Panc1 (cell line): ENCODE results near the gene LIN7C. TPM values are rescaled to one million over a fixed set of nuclear protein-coding genes. Genes with fewer than 3 reads are reported as not detected.

Experiments used
- ATAC-seq: fragments of 200-7000 bp; cut with Tn5 transposase; 2 replicates; pipeline ENCODE4 v1.9.1; 2020; ENCODE audit warnings: mild to moderate bottlenecking, moderate library complexity
- BruUV-seq: library from RNA; stranded (reverse); fragments of 400-500 nt; replicated peaks from 2 replicates; lab custom pipeline; 2021; lab: Mats Ljungman, UMichigan
- CTCF ChIA-PET: fragments of 300-600 bp; sonication (Branson Sonifier 250); formaldehyde crosslinking; loops from one replicate; lab custom pipeline; 2022; ENCODE audit warnings: antibody characterized with exemption; lab: Charles Lee
- POLR2A ChIA-PET: fragments of 300-600 bp; sonication (Branson Sonifier 250); formaldehyde crosslinking; loops from one replicate; lab custom pipeline; 2022; ENCODE audit warnings: antibody characterized with exemption; lab: Charles Lee
- DNase-seq: peaks from one replicate; pipeline ENCODE4 v3.0.0-alpha.2; 2010; ENCODE audit warnings: low read depth, low spot score
- H3K27ac ChIP-seq: 2 replicates; pipeline ENCODE4 v1.5.1; 2011; ENCODE audit warnings: mild to moderate bottlenecking, low read length, inconsistent platforms
- H3K27me3 ChIP-seq: fragments of 200-500 bp; sonication (Bioruptor generic); 2 replicates; pipeline ENCODE4 v1.6.0; 2014; ENCODE audit warnings: low read length, inconsistent platforms; ENCODE audit not compliant: control insufficient read depth, insufficient read depth
- H3K36me3 ChIP-seq: fragments of 200-500 bp; sonication (Bioruptor generic); 2 replicates; pipeline ENCODE4 v1.5.1; 2014; ENCODE audit warnings: inconsistent platforms, mild to moderate bottlenecking, low read length, moderate library complexity; ENCODE audit not compliant: control insufficient read depth, insufficient read depth
- H3K4me1 ChIP-seq: 2 replicates; pipeline ENCODE4 v1.5.1; 2011; ENCODE audit warnings: inconsistent platforms, mild to moderate bottlenecking, low read length, moderate library complexity; ENCODE audit not compliant: control insufficient read depth, insufficient read depth
- H3K4me3 ChIP-seq, 2 experiments: 2 replicates each; pipeline ENCODE4 v1.5.1; 2011 to 2012; ENCODE audit warnings: low read depth in 2 of 2, low read length in 2 of 2, mild to moderate bottlenecking in 2 of 2, inconsistent platforms in 1 of 2, moderate library complexity in 1 of 2
- H3K9me3 ChIP-seq: fragments of 200-500 bp; sonication (Bioruptor generic); 2 replicates; pipeline ENCODE4 v1.5.1; 2014; ENCODE audit warnings: low read depth, mild to moderate bottlenecking, inconsistent platforms, low read length, moderate library complexity; ENCODE audit not compliant: control insufficient read depth, insufficient read depth
- POLR2AphosphoS5 ChIP-seq: IDR thresholded peaks from 2 replicates; pipeline ENCODE4 v1.6.1; 2012; ENCODE audit warnings: mild to moderate bottlenecking, low read depth, low read length, moderate library complexity
- REST ChIP-seq, 2 experiments: IDR thresholded peaks; 2 replicates each; pipeline ENCODE4 v1.6.1; 2011 to 2012; ENCODE audit warnings: low read depth in 2 of 2, control low read depth in 1 of 2, low read length in 1 of 2, mild to moderate bottlenecking in 1 of 2, moderate library complexity in 1 of 2; ENCODE audit not compliant: insufficient read depth in 1 of 2
- SIN3A ChIP-seq: IDR thresholded peaks from 2 replicates; pipeline ENCODE4 v1.6.1; 2012; ENCODE audit warnings: low read depth, mild to moderate bottlenecking, low read length, moderate library complexity, borderline replicate concordance; ENCODE audit not compliant: insufficient read depth
- TCF7L2 ChIP-seq: IDR thresholded peaks from 2 replicates; pipeline ENCODE4 v1.6.1; 2011; ENCODE audit warnings: mild to moderate bottlenecking, low read depth, low read length, inconsistent platforms
- in situ Hi-C: cut with HindIII; loops from 2 replicates; pipeline ENCODE4 v1.10.0; 2016; ENCODE audit warnings: low sequenced_read_pairs, low pct_unique_long_range_greater_than_20kb
- intact Hi-C: fragments of 100-400 bp; cut with micrococcal nuclease; formaldehyde crosslinking; loops from one replicate; pipeline ENCODE4 v1.10.0; 2022; ENCODE audit not compliant: unreplicated experiment
- total RNA-seq: library from RNA; stranded (reverse); gene quantifications from one replicate; pipeline ENCODE4 v1.2.1, GENCODE V29; 2021; ENCODE audit not compliant: unreplicated experiment
- TF ChIP-seq, protein P1 (sequence below): fragments of 450-650 bp; IDR thresholded peaks from 2 replicates; pipeline ENCODE4 v1.5.1; 2017; ENCODE audit warnings: mild to moderate bottlenecking

Gene LIN7C
- total RNA-seq, 1 experiment from 2014 or later, result 44.2 TPM

DNA sequence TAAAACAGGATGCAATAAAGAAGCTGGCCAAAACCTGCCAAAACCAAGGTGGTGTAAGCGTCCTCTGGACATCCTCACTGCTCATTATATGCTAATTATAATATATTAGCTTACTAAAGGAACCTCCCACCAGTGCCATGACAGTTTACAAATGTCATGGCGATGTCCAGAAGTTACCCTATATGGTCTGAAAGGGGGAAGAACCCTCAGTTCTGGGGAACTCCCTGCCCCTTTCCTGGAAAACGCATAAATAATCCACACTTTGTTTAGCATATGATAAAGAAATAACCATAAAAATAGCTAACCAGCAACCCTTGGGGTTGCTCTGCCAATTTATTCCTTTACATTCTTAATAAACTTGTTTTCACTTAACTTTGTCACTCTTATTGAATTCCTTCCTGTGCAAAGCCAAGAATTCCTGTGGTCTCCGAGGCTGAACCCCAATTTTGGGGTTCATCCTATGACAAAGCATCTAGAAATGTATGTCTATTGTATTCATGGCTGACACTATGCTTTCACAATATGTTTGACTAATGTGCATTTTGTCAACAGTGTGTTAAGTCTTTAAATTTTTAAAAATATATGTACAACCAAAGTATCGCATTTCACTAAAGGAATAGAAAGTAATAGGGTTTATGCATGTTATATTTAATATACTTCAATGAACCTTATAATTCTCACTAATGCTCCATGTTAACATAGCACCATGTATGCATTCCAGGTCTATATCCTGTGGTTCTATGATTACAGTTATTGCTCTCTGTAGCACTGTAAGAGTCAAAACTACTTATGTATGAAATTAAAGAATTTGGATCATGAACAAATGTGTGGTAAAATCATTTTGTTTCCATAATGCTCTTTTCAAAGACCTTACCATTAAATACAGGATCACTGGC, 59.0 kb downstream of the LIN7C start:
- TF ChIP-seq POLR2AphosphoS5, result no peak
- ChIA-PET POLR2A (no interaction called here), CTCF (no interaction called here)
- intact Hi-C loops, result no loop called here
- H3K9me3 ChIP-seq, result no peaks in the 10 kb centered on the region
- no TSS peak for BruUV-seq
- no peaks in the 10 kb centered on the region for H3K27me3 ChIP-seq
- H3K36me3 ChIP-seq, result no peaks in the 10 kb centered on the region
- peaks cover 35% of the 10 kb centered on the region for H3K4me1 ChIP-seq
- H3K27ac ChIP-seq, result no peak overlapping the region
- ATAC-seq, result no peak
- no peak overlapping the region for H3K4me3 ChIP-seq
- DNase-seq, result no peak
- in situ Hi-C loops, result no loop called here

- no TSS peak for BruUV-seq
- intact Hi-C loops (no loop called here), in situ Hi-C loops (no loop called here)
- DNase-seq, result no peak
- ChIA-PET CTCF (no interaction called here), POLR2A (interaction anchor here (0.6 kb wide), 1 partner anchor 8 kb away, joined by 3 read pairs; no protein-coding TSS in a partner anchor)
- TF ChIP-seq SIN3A (no peak), REST (IDR thresholded peaks at IDR 0.05; ENCODE audit: insufficient read depth in 1 of 2, low read depth in 2 of 2, low read length in 1 of 2) (no peak), TCF7L2 (no peak), POLR2AphosphoS5 (no peak)
- TF ChIP-seq, protein P1, sequence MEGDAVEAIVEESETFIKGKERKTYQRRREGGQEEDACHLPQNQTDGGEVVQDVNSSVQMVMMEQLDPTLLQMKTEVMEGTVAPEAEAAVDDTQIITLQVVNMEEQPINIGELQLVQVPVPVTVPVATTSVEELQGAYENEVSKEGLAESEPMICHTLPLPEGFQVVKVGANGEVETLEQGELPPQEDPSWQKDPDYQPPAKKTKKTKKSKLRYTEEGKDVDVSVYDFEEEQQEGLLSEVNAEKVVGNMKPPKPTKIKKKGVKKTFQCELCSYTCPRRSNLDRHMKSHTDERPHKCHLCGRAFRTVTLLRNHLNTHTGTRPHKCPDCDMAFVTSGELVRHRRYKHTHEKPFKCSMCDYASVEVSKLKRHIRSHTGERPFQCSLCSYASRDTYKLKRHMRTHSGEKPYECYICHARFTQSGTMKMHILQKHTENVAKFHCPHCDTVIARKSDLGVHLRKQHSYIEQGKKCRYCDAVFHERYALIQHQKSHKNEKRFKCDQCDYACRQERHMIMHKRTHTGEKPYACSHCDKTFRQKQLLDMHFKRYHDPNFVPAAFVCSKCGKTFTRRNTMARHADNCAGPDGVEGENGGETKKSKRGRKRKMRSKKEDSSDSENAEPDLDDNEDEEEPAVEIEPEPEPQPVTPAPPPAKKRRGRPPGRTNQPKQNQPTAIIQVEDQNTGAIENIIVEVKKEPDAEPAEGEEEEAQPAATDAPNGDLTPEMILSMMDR, result no peak
- no peaks in the 10 kb centered on the region for H3K9me3 ChIP-seq
- H3K4me1 ChIP-seq, result peaks cover 22% of the 10 kb centered on the region
- ATAC-seq, result no peak
- H3K27ac ChIP-seq, result no peak overlapping the region
- H3K4me3 ChIP-seq, result no peak overlapping the region
- no peaks in the 10 kb centered on the region for H3K36me3 ChIP-seq
- no peaks in the 10 kb centered on the region for H3K27me3 ChIP-seq
These were observed 60.9 kb downstream of the LIN7C start for GRCh38 chr11:27445625-27446024.

GRCh38 chr11:27444801-27445215, 61.8 kb downstream of the LIN7C start:
- no peak for ATAC-seq
- no peaks in the 10 kb centered on the region for H3K27me3 ChIP-seq
- intact Hi-C loops (no loop called here), in situ Hi-C loops (no loop called here)
- DNase-seq, result no peak
- no TSS peak for BruUV-seq
- H3K27ac ChIP-seq, result no peak overlapping the region; the same call in 1 of the 2 replicates
- H3K4me1 ChIP-seq, result peaks cover 22% of the 10 kb centered on the region
- TF ChIP-seq SIN3A (no peak), POLR2AphosphoS5 (no peak), REST (IDR thresholded peaks at IDR 0.05; ENCODE audit: insufficient read depth in 1 of 2, low read depth in 2 of 2, low read length in 1 of 2) (no peak), TCF7L2 (no peak)
- TF ChIP-seq, protein P1, result no peak
- no peak overlapping the region for H3K4me3 ChIP-seq
- CTCF ChIA-PET, result interaction anchor here (1.0 kb wide), 1 partner anchor 149 kb away, joined by 3 read pairs; no protein-coding TSS in a partner anchor
- H3K36me3 ChIP-seq, result no peaks in the 10 kb centered on the region
- POLR2A ChIA-PET, result interaction anchor here (1.1 kb wide), 1 partner anchor 28 kb away, joined by 11 read pairs; the partner anchor contains the start of gene LGR4
- no peaks in the 10 kb centered on the region for H3K9me3 ChIP-seq
